ENCODE data around the gene CLEC11A.

DNA sequence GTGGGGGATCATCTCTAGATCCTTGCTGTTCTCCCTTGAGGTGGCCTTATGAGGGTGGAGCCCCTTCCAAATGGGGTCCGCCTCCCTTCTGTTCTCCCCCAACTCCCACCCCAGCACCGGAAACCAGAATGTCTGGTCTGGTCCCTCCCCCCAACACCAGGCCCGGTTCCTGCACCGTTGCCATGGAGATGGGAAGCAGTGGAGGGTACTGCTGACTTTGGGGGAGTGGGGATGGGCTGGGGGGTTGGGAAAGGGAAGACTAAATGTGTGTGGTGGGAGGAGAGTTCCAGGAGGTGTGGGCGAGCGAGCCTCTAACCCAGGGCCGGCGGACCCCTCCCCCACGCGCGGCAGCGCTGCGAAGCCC is 5.3 kb upstream of the CLEC11A start:
- TF ChIP-seq CTCF (conservative IDR thresholded peaks at IDR 0.05; ENCODE audit: low read length) (no peak), EZH2phosphoT487 (IDR thresholded peaks at IDR 0.05; ENCODE audit: borderline replicate concordance) (no peak)
